SK-N-SH (cell line): ENCODE results near the gene PPP2R5B. TPM values are rescaled to one million over a fixed set of nuclear protein-coding genes. Genes with fewer than 3 reads are reported as not detected.

ENCODE experiments used
- CTCF ChIA-PET: fragments of 300-600, 350-600 bp; formaldehyde crosslinking; extraction: SDS; loops from one replicate; lab custom pipeline; 2021; lab: Yijun Ruan, JAX
- POLR2A ChIA-PET: fragments of 350-600 bp; sonication (Branson Sonifier 250); formaldehyde crosslinking; extraction: SDS; loops from one replicate; lab custom pipeline; 2020; ENCODE audit warnings: antibody characterized with exemption, inconsistent platforms; lab: Yijun Ruan, JAX
- DNase-seq: peaks from one replicate; pipeline ENCODE4 v3.0.0; 2012
- H2AFZ ChIP-seq: fragments of 200-600 bp; sonication (generic); 2 replicates; pipeline ENCODE4 v1.8.1; 2016; ENCODE audit warnings: antibody characterized with exemption, mild to moderate bottlenecking, low read depth
- H3F3A ChIP-seq: fragments of 200-600 bp; sonication (generic); replicated peaks from 2 replicates; pipeline ENCODE3; 2016; ENCODE audit warnings: antibody characterized with exemption, mild to moderate bottlenecking; ENCODE audit not compliant: insufficient read depth
- H3K27ac ChIP-seq, 2 experiments: fragments of 200-500 bp in 1 of 2; fragments of 200-600 bp in 1 of 2; sonication (Bioruptor generic) in 1 of 2; sonication (generic), shearing (Covaris generic) in 1 of 2; 2 replicates each; pipeline versions ENCODE4 v1.5.1 to v1.6.1; 2014 to 2016; ENCODE audit warnings: low read depth in 2 of 2, inconsistent platforms in 1 of 2, low read length in 1 of 2, mild to moderate bottlenecking in 1 of 2, mixed read lengths in 1 of 2
- H3K27me3 ChIP-seq: fragments of 200-600 bp; sonication (generic), shearing (Covaris generic); 2 replicates; pipeline ENCODE4 v1.6.1; 2016; ENCODE audit warnings: mixed run types; ENCODE audit not compliant: insufficient read depth
- H3K36me3 ChIP-seq, 2 experiments: fragments of 200-500 bp in 1 of 2; fragments of 200-600 bp in 1 of 2; sonication (Bioruptor generic) in 1 of 2; sonication (generic) in 1 of 2; replicated peaks in 1 of 2; 2 replicates each; pipeline versions ENCODE3 to v1.5.1; 2014 to 2016; ENCODE audit warnings: low read length in 1 of 2, mild to moderate bottlenecking in 1 of 2; ENCODE audit not compliant: insufficient read depth in 2 of 2, control insufficient read depth in 1 of 2
- H3K4me1 ChIP-seq, 2 experiments: fragments of 200-500 bp in 1 of 2; fragments of 200-600 bp in 1 of 2; sonication (Bioruptor generic) in 1 of 2; sonication (generic), shearing (Covaris generic) in 1 of 2; 2 replicates each; pipeline versions ENCODE4 v1.5.1 to v1.6.1; 2014 to 2016; ENCODE audit warnings: low read depth in 1 of 2, low read length in 1 of 2, mixed run types in 1 of 2; ENCODE audit not compliant: insufficient read depth in 2 of 2, control insufficient read depth in 1 of 2
- H3K4me2 ChIP-seq: fragments of 200-600 bp; sonication (generic), shearing (Covaris generic); 2 replicates; pipeline ENCODE4 v1.6.1; 2017; ENCODE audit warnings: mixed run types
- H3K4me3 ChIP-seq, 2 experiments: fragments of 200-500 bp in 1 of 2; fragments of 200-600 bp in 1 of 2; sonication (Bioruptor generic) in 1 of 2; sonication (generic), shearing (Covaris generic) in 1 of 2; 2 replicates each; pipeline versions ENCODE4 v1.5.1 to v1.8.1; 2014 to 2016; ENCODE audit warnings: low read depth in 2 of 2, inconsistent platforms in 1 of 2, low read length in 1 of 2, mild to moderate bottlenecking in 1 of 2, mixed read lengths in 1 of 2, moderate library complexity in 1 of 2
- H3K79me2 ChIP-seq: fragments of 200-600 bp; sonication (generic); 2 replicates; pipeline ENCODE4 v1.8.1; 2017; ENCODE audit warnings: mild to moderate bottlenecking; ENCODE audit not compliant: insufficient read depth
- H3K9ac ChIP-seq: fragments of 200-600 bp; sonication (generic); 2 replicates; pipeline ENCODE4 v1.6.1; 2017; ENCODE audit warnings: mixed run types
- H3K9me2 ChIP-seq: fragments of 200-600 bp; sonication (generic); 2 replicates; pipeline ENCODE4 v1.6.1; 2017; ENCODE audit warnings: mixed run types
- H3K9me3 ChIP-seq: fragments of 200-600 bp; sonication (generic); 2 replicates; pipeline ENCODE4 v1.6.1; 2017; ENCODE audit warnings: mixed run types, mild to moderate bottlenecking, moderate library complexity
- H4K20me1 ChIP-seq: fragments of 200-600 bp; sonication (generic); 2 replicates; pipeline ENCODE4 v1.6.1; 2017; ENCODE audit warnings: mild to moderate bottlenecking, mixed run types; ENCODE audit not compliant: insufficient read depth
- CTCF ChIP-seq: fragments of 200-600 bp; sonication (generic); IDR thresholded peaks from 2 replicates; pipeline ENCODE4 v1.6.1; 2017; ENCODE audit warnings: antibody characterized with exemption, mild to moderate bottlenecking, moderate library complexity
- ELF1 ChIP-seq: IDR thresholded peaks from 2 replicates; pipeline ENCODE4 v1.4.0; 2012
- EZH2phosphoT487 ChIP-seq: fragments of 200-600 bp; sonication (generic); IDR thresholded peaks from 2 replicates; pipeline ENCODE4 v1.6.1; 2017; ENCODE audit warnings: low read depth, mixed run types, mild to moderate bottlenecking, antibody characterized with exemption, moderate library complexity, borderline replicate concordance
- FOSL2 ChIP-seq: IDR thresholded peaks from 2 replicates; pipeline ENCODE4 v1.4.0; 2012; ENCODE audit warnings: low read depth, mild to moderate bottlenecking, moderate library complexity, borderline replicate concordance
- FOXJ3 ChIP-seq: sonication (generic); formaldehyde crosslinking; IDR thresholded peaks from 2 replicates; pipeline ENCODE4 v1.5.1; 2020; ENCODE audit warnings: mild to moderate bottlenecking, missing genetic modification reagents
- FOXM1 ChIP-seq: IDR thresholded peaks from 2 replicates; pipeline ENCODE4 v1.4.0; 2012; ENCODE audit warnings: low read depth, mild to moderate bottlenecking
- GABPA ChIP-seq: IDR thresholded peaks from 2 replicates; pipeline ENCODE4 v1.4.0; 2012; ENCODE audit warnings: low read depth, mild to moderate bottlenecking
- JUND ChIP-seq: IDR thresholded peaks from 2 replicates; pipeline ENCODE4 v1.4.0; 2012
- MXI1 ChIP-seq: IDR thresholded peaks from 2 replicates; pipeline ENCODE4 v1.6.1; 2012; ENCODE audit warnings: mild to moderate bottlenecking, low read depth, low read length, improper control_type of control experiment
- POLR2AphosphoS5 ChIP-seq: IDR thresholded peaks from 2 replicates; pipeline ENCODE4 v1.6.1; 2012; ENCODE audit warnings: low read depth, low read length
- RAD21 ChIP-seq: IDR thresholded peaks from 2 replicates; pipeline ENCODE4 v1.6.1; 2012; ENCODE audit warnings: mild to moderate bottlenecking, low read length
- RCOR1 ChIP-seq: fragments of 150-350 bp; IDR thresholded peaks from 2 replicates; pipeline ENCODE4 v1.6.1; 2017; ENCODE audit warnings: antibody characterized with exemption, low read length
- RXRA ChIP-seq: IDR thresholded peaks from 2 replicates; pipeline ENCODE4 v1.4.0; 2012; ENCODE audit warnings: low read depth, mild to moderate bottlenecking, borderline replicate concordance
- SIN3A ChIP-seq: IDR thresholded peaks from 2 replicates; pipeline ENCODE4 v1.6.1; 2012; ENCODE audit warnings: low read depth, mild to moderate bottlenecking, low read length, moderate library complexity, borderline replicate concordance
- TCF12 ChIP-seq: IDR thresholded peaks from 2 replicates; pipeline ENCODE4 v1.4.0; 2012
- TEAD4 ChIP-seq: IDR thresholded peaks from 2 replicates; pipeline ENCODE4 v1.4.0; 2012; ENCODE audit warnings: mild to moderate bottlenecking, borderline replicate concordance; ENCODE audit not compliant: insufficient read depth
- ZBTB33 ChIP-seq: IDR thresholded peaks from 2 replicates; pipeline ENCODE4 v1.4.0; 2012; ENCODE audit warnings: low read depth, borderline replicate concordance
- WGBS: methylation state at CpG from one replicate; pipeline ENCODE4 v1.1.6; 2017; ENCODE audit warnings: low lambda C conversion rate; 5-methylcytosine and 5-hydroxymethylcytosine counted together
- polyA plus RNA-seq, 3 experiments: library from polyadenylated mRNA; depleted of rRNA; stranded (reverse); fragments of >200 nt; gene quantifications; 2 replicates each; pipeline ENCODE4 v1.2.3, GENCODE V29; 2012
- TF ChIP-seq, protein P1 (sequence below): IDR thresholded peaks from 2 replicates; pipeline ENCODE4 v1.4.0; 2012; ENCODE audit warnings: low read depth, borderline replicate concordance
- TF ChIP-seq, protein P2 (sequence below): IDR thresholded peaks from 2 replicates; pipeline ENCODE4 v1.4.0; 2012; ENCODE audit warnings: low read depth
- TF ChIP-seq, protein P3 (sequence below): fragments of 150-350 bp; IDR thresholded peaks from 2 replicates; pipeline ENCODE4 v1.6.1; 2017; ENCODE audit warnings: antibody characterized with exemption, low read length, low read depth, borderline replicate concordance

Gene PPP2R5B
- polyA plus RNA-seq, 1 of the 3 experiments (the other 2 are of a cell fraction): 15.1 TPM

GRCh38 chr11:64974124-64974523 is 49.6 kb downstream of the PPP2R5B start:
- CTCF ChIA-PET: no interaction called here
- Histone ChIP-seq H3K4me2 (no peak overlapping the region), H4K20me1 (no peaks in the 10 kb centered on the region), H3K9me3 (no peaks in the 10 kb centered on the region), H3K4me1 (no peaks in the 10 kb centered on the region), H3K9me2 (no peaks in the 10 kb centered on the region), H2AFZ (no peak overlapping the region), H3K9ac (no peak overlapping the region), H3K27ac (no peak overlapping the region), H3K36me3 (no peaks in the 10 kb centered on the region), H3K79me2 (no peaks in the 10 kb centered on the region), H3K4me3 (no peak overlapping the region), H3F3A (peaks cover 3% of the 10 kb centered on the region), H3K27me3 (no peaks in the 10 kb centered on the region)
- TF ChIP-seq RAD21: no peak
- no peak for TF ChIP-seq RXRA
- no peak for TF ChIP-seq TCF12
- no peak for TF ChIP-seq SIN3A
- no peak for TF ChIP-seq FOSL2
- no peak for TF ChIP-seq ZBTB33
- TF ChIP-seq, protein P1, sequence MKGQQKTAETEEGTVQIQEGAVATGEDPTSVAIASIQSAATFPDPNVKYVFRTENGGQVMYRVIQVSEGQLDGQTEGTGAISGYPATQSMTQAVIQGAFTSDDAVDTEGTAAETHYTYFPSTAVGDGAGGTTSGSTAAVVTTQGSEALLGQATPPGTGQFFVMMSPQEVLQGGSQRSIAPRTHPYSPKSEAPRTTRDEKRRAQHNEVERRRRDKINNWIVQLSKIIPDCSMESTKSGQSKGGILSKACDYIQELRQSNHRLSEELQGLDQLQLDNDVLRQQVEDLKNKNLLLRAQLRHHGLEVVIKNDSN: no peak
- no peak for TF ChIP-seq JUND
- TF ChIP-seq, protein P2, sequence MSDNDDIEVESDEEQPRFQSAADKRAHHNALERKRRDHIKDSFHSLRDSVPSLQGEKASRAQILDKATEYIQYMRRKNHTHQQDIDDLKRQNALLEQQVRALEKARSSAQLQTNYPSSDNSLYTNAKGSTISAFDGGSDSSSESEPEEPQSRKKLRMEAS: no peak
- no peak for TF ChIP-seq TEAD4
- no peak for TF ChIP-seq FOXJ3 (CRISPR knock-in tag)
- TF ChIP-seq GABPA: no peak
- no peak for TF ChIP-seq POLR2AphosphoS5
- no peak for TF ChIP-seq RCOR1
- TF ChIP-seq FOXM1: no peak
- no peak for TF ChIP-seq MXI1
- TF ChIP-seq, protein P3, sequence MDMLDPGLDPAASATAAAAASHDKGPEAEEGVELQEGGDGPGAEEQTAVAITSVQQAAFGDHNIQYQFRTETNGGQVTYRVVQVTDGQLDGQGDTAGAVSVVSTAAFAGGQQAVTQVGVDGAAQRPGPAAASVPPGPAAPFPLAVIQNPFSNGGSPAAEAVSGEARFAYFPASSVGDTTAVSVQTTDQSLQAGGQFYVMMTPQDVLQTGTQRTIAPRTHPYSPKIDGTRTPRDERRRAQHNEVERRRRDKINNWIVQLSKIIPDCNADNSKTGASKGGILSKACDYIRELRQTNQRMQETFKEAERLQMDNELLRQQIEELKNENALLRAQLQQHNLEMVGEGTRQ: no peak
- TF ChIP-seq EZH2phosphoT487: no peak
- TF ChIP-seq CTCF: no peak
- TF ChIP-seq ELF1: no peak
- POLR2A ChIA-PET: no interaction called here
- no peak for DNase-seq
- WGBS: 38% methylated on average over 5 of the region's 5 CpGs
